HepG2 (cell line): ENCODE data around the gene NAT9. TPM values are rescaled to one million over a fixed set of nuclear protein-coding genes. Genes with fewer than 3 reads are reported as not detected.

Experiments
- BRF2 ChIP-seq: sonication (generic); formaldehyde crosslinking; IDR thresholded peaks from 2 replicates; pipeline ENCODE4 v1.8.1; 2022; ENCODE audit warnings: mild to moderate bottlenecking, missing genetic modification reagents
- CREB1 ChIP-seq, 2 experiments: fragments of 450-650 bp in 1 of 2; IDR thresholded peaks; 2 replicates each; pipeline ENCODE4 v1.6.1; 2016 to 2017; ENCODE audit warnings: control low read depth in 1 of 2, mild to moderate bottlenecking in 1 of 2, missing compliant biosample characterization in 1 of 2, missing genetic modification characterization in 1 of 2
- EZH2 ChIP-seq: conservative IDR thresholded peaks from 2 replicates; pipeline ENCODE4 v1.6.1; 2012; ENCODE audit warnings: mild to moderate bottlenecking, low read depth, low read length, moderate library complexity
- FUBP1 ChIP-seq: sonication (generic); formaldehyde crosslinking; IDR thresholded peaks from 2 replicates; pipeline ENCODE4 v1.5.1; 2020; ENCODE audit warnings: missing genetic modification reagents, mild to moderate bottlenecking, borderline replicate concordance
- PAX8 ChIP-seq: sonication (generic); formaldehyde crosslinking; IDR thresholded peaks from 2 replicates; pipeline ENCODE4 v1.8.0; 2022; ENCODE audit warnings: mild to moderate bottlenecking, missing genetic modification reagents, borderline replicate concordance
- SIN3A ChIP-seq: IDR thresholded peaks from 2 replicates; pipeline ENCODE4 v1.6.1; 2011; ENCODE audit warnings: low read depth, mild to moderate bottlenecking, control low read depth, low read length, borderline replicate concordance
- TMF1 ChIP-seq: sonication (generic); formaldehyde crosslinking; IDR thresholded peaks from 2 replicates; pipeline ENCODE4 v1.8.1; 2022; ENCODE audit warnings: low read depth, missing genetic modification reagents
- ZNF138 ChIP-seq: sonication (generic); formaldehyde crosslinking; IDR thresholded peaks from 2 replicates; pipeline ENCODE4 v1.5.0; 2020; ENCODE audit warnings: mild to moderate bottlenecking, low read depth, missing genetic modification reagents
- ZNF331 ChIP-seq: sonication (generic); formaldehyde crosslinking; IDR thresholded peaks from 2 replicates; pipeline ENCODE4 v1.4.0; 2020; ENCODE audit warnings: missing genetic modification reagents
- ZNF550 ChIP-seq: sonication (generic); formaldehyde crosslinking; IDR thresholded peaks from 2 replicates; pipeline ENCODE4 v1.4.0; 2020; ENCODE audit warnings: mild to moderate bottlenecking, missing genetic modification reagents, borderline replicate concordance
- ZNF570 ChIP-seq: sonication (generic); formaldehyde crosslinking; IDR thresholded peaks from 2 replicates; pipeline ENCODE4 v1.4.0; 2020; ENCODE audit warnings: mild to moderate bottlenecking, missing genetic modification reagents, borderline replicate concordance
- ZUFSP ChIP-seq: sonication (generic); formaldehyde crosslinking; IDR thresholded peaks from 2 replicates; pipeline ENCODE4 v1.9.0; 2021; ENCODE audit warnings: missing genetic modification reagents, mild to moderate bottlenecking, borderline replicate concordance
- polyA plus RNA-seq, 8 experiments: library from polyadenylated mRNA; depleted of rRNA in 3 of 8; stranded (reverse) in 7 of 8; unstranded in 1 of 8; fragments of >200 nt; fragmentation: Illumina TruSeq in 4 of 8; extraction: Trizol in 4 of 8; gene quantifications; 2 replicates each; pipeline versions ENCODE4 v1.2.1 to v1.2.3, GENCODE V29; 2011 to 2016; ENCODE audit warnings: low read depth in 4 of 8, missing spikeins in 1 of 8, mixed read lengths in 1 of 8; ENCODE audit not compliant: insufficient read depth in 1 of 8
- total RNA-seq, 5 experiments: library from RNA; depleted of rRNA; stranded (reverse); fragments of >200 nt; fragmentation: Illumina TruSeq; extraction: Trizol; gene quantifications; 2 replicates each; pipeline ENCODE4 v1.2.3, GENCODE V29; 2016; ENCODE audit warnings: low read depth in 1 of 5
- TF ChIP-seq, protein P1 (sequence below): sonication (generic); formaldehyde crosslinking; IDR thresholded peaks from 2 replicates; pipeline ENCODE4 v1.4.0; 2020; ENCODE audit warnings: mild to moderate bottlenecking, missing genetic modification reagents, borderline replicate concordance
- TF ChIP-seq, protein P2 (sequence below): IDR thresholded peaks from 2 replicates; pipeline ENCODE4 v1.6.1; 2016; ENCODE audit warnings: missing biosample characterization, missing genetic modification reagents, low read depth

The NAT9 gene
- total and polyA plus RNA-seq, 2 of the 13 experiments (the other 11 are each of a cell fraction or from before 2014, with no cell fraction given): 39.7 to 44.2 TPM

DNA sequence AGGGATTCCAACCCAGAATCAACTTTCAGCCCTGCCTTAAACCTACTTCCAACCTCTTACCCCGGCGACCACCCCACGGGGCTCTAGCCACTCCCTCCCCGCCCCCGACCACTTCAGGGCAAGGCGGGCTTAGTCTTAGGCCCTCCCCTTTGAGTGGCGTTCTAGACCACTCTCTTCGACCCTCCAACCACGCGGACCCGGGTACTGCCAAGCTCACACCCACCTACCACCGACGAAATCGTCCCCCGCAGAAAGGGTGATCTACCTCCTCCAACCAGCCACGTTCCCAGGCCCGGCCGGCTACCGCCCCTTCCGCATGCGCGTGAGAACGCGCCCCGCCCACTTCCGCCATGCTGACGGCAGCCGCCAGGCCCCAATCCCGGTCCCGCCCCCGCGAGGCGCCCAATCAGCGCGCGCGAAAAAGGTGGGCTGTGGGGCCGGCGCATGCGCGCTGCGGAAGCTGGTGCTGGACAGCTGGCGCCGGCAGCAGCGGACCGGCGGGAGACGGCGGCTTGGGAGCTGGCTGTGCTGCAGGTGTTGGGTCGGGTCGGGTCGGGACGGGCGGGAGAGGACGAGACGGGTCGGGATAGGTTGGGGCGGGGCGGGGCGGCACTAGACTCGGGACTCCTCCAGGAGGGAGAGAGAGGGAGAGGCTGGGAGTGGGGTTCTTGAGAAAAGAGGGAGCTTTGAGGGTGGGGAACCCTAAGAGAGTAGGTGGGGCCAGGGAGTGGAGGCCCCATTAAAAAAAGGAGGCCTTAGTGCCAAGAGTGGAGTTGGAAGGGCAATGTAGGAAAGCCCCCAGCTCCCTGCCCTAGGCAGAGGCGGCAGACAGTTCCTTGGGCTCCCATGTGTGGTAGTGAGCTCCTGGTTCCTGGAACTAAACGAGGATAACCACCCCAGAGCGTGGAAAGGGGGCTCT is at the start of gene NAT9 (continued):
- TF ChIP-seq, protein P1, sequence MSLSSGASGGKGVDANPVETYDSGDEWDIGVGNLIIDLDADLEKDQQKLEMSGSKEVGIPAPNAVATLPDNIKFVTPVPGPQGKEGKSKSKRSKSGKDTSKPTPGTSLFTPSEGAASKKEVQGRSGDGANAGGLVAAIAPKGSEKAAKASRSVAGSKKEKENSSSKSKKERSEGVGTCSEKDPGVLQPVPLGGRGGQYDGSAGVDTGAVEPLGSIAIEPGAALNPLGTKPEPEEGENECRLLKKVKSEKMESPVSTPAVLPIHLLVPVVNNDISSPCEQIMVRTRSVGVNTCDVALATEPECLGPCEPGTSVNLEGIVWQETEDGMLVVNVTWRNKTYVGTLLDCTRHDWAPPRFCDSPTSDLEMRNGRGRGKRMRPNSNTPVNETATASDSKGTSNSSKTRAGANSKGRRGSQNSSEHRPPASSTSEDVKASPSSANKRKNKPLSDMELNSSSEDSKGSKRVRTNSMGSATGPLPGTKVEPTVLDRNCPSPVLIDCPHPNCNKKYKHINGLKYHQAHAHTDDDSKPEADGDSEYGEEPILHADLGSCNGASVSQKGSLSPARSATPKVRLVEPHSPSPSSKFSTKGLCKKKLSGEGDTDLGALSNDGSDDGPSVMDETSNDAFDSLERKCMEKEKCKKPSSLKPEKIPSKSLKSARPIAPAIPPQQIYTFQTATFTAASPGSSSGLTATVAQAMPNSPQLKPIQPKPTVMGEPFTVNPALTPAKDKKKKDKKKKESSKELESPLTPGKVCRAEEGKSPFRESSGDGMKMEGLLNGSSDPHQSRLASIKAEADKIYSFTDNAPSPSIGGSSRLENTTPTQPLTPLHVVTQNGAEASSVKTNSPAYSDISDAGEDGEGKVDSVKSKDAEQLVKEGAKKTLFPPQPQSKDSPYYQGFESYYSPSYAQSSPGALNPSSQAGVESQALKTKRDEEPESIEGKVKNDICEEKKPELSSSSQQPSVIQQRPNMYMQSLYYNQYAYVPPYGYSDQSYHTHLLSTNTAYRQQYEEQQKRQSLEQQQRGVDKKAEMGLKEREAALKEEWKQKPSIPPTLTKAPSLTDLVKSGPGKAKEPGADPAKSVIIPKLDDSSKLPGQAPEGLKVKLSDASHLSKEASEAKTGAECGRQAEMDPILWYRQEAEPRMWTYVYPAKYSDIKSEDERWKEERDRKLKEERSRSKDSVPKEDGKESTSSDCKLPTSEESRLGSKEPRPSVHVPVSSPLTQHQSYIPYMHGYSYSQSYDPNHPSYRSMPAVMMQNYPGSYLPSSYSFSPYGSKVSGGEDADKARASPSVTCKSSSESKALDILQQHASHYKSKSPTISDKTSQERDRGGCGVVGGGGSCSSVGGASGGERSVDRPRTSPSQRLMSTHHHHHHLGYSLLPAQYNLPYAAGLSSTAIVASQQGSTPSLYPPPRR (CRISPR knock-in tag): peak; percentile 55; the same call in 1 of the 2 replicates
- TF ChIP-seq TMF1 (CRISPR knock-in tag) (no peak; the same call in 1 of the 2 replicates), ZUFSP (CRISPR knock-in tag) (no peak), SIN3A (peak; percentile 97), FUBP1 (CRISPR knock-in tag) (no peak), BRF2 (CRISPR knock-in tag) (0 out of 2 replicates have a peak, but pooled peaks have one; percentile 53), CREB1 (IDR thresholded peaks at IDR 0.05) (peak; percentile 80), CREB1 (CRISPR knock-in tag; IDR thresholded peaks at IDR 0.05) (peak; percentile 60), ZNF331 (CRISPR knock-in tag) (peak; percentile 82; the same call in 1 of the 2 replicates), PAX8 (CRISPR knock-in tag) (no peak), EZH2 (no peak), ZNF570 (CRISPR knock-in tag) (0 out of 2 replicates have a peak, but pooled peaks have one; percentile 11), ZNF138 (CRISPR knock-in tag) (no peak; the same call in 1 of the 2 replicates), ZNF550 (CRISPR knock-in tag) (no peak)
- TF ChIP-seq, protein P2, sequence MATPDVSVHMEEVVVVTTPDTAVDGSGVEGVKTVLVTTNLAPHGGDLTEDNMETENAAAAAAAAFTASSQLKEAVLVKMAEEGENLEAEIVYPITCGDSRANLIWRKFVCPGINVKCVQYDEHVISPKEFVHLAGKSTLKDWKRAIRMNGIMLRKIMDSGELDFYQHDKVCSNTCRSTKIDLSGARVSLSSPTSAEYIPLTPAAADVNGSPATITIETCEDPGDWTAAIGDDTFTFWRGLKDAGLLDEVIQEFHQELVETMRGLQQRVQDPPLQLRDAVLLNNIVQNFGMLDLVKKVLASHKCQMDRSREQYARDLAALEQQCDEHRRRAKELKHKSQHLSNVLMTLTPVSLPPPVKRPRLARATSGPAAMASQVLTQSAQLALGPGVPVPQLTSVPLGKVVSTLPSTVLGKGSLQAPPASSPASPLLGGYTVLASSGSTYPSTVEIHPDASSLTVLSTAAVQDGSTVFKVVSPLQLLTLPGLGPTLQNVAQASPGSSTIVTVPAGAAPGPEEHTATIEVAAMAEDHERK (CRISPR knock-in tag): peak; percentile 89
